NT2/D1 (cell line): Measurements from ENCODE around the gene AFF3.
"Not testable (repeated sequence)": the region's sequence is repeated elsewhere in the genome, so short reads cannot be mapped to it uniquely, and the experiment has no call there.

Experiments
- YY1 ChIP-seq: IDR thresholded peaks from 2 replicates; pipeline ENCODE4 v1.6.1; 2011; ENCODE audit not compliant: insufficient read length, insufficient read depth
- ZNF274 ChIP-seq: IDR thresholded peaks from 2 replicates; pipeline ENCODE4 v1.6.1; 2011; ENCODE audit warnings: mild to moderate bottlenecking, low read depth, low read length

DNA sequence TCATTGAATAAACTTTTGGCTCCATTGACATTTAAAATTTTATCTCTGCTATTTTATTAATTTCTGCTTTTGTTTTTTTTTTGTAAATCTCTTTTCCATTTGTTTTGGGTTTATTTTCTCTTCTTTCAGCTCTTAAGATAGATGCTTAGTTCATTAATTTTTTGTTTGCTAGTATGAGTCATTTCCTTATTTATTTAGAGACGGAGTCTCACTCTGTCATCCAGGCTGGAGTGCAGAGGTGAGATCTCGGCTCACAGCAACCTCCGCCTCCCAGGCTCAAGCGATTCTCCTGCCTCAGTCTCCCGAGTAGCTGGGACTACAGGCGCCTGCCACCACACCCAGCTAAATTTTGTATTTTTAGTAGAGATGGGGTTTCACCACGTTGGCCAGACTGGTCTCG, 407.1 kb downstream of the AFF3 start:
- TF ChIP-seq YY1, ZNF274: not testable (repeated sequence)
